Trophoblast cell (in vitro differentiated cells and primary cell): ENCODE results near the gene TAS2R40.

ENCODE experiments used
- DNase-seq, 2 donors: peaks; one replicate each; pipeline ENCODE4 v3.0.0-alpha.2; 2016
- H2AFZ ChIP-seq: 2 replicates; pipeline ENCODE4 v1.6.1; 2013; ENCODE audit warnings: low read length, moderate library complexity, mild to moderate bottlenecking; ENCODE audit not compliant: insufficient read depth, poor library complexity
- H2AK5ac ChIP-seq: 2 replicates; pipeline ENCODE4 v1.6.1; 2013; ENCODE audit warnings: mild to moderate bottlenecking, low read length
- H2BK120ac ChIP-seq: 2 replicates; pipeline ENCODE4 v1.6.1; 2013; ENCODE audit warnings: low read length, mild to moderate bottlenecking, moderate library complexity; ENCODE audit not compliant: insufficient read depth, poor library complexity
- H2BK12ac ChIP-seq: 2 replicates; pipeline ENCODE4 v1.6.1; 2013; ENCODE audit warnings: mild to moderate bottlenecking, low read length, moderate library complexity
- H2BK5ac ChIP-seq: 2 replicates; pipeline ENCODE4 v1.6.1; 2013; ENCODE audit warnings: low read length, low read depth, moderate library complexity, mild to moderate bottlenecking; ENCODE audit not compliant: poor library complexity
- H3K14ac ChIP-seq: 2 replicates; pipeline ENCODE4 v1.6.1; 2013; ENCODE audit warnings: mild to moderate bottlenecking, low read length
- H3K18ac ChIP-seq: 2 replicates; pipeline ENCODE4 v1.6.1; 2013; ENCODE audit warnings: mild to moderate bottlenecking, low read length
- H3K23ac ChIP-seq: 2 replicates; pipeline ENCODE4 v1.6.1; 2013; ENCODE audit warnings: low read length
- H3K27ac ChIP-seq: 2 replicates; pipeline ENCODE4 v1.5.1; 2013; ENCODE audit warnings: low read depth, mild to moderate bottlenecking, inconsistent platforms, low read length, moderate library complexity
- H3K27me3 ChIP-seq: 2 replicates; pipeline ENCODE4 v1.6.1; 2013; ENCODE audit warnings: inconsistent platforms, mild to moderate bottlenecking, low read length, moderate library complexity; ENCODE audit not compliant: insufficient read depth
- H3K36me3 ChIP-seq, 2 experiments: 1 replicate in 1 of 2; 2 replicates in 1 of 2; pipeline ENCODE4 v1.6.1; 2013; ENCODE audit warnings: low read length in 2 of 2, mild to moderate bottlenecking in 2 of 2, moderate library complexity in 1 of 2; ENCODE audit not compliant: insufficient read depth in 2 of 2, control insufficient read depth in 1 of 2
- H3K4ac ChIP-seq: 2 replicates; pipeline ENCODE4 v1.6.1; 2013; ENCODE audit warnings: low read depth, mild to moderate bottlenecking, low read length, moderate library complexity
- H3K4me1 ChIP-seq, 2 experiments: 1 replicate in 1 of 2; 2 replicates in 1 of 2; pipeline ENCODE4 v1.6.1; 2013; ENCODE audit warnings: low read length in 2 of 2, mild to moderate bottlenecking in 2 of 2, moderate library complexity in 1 of 2; ENCODE audit not compliant: insufficient read depth in 2 of 2, control insufficient read depth in 1 of 2
- H3K4me2 ChIP-seq: 2 replicates; pipeline ENCODE4 v1.6.1; 2013; ENCODE audit warnings: inconsistent platforms, mild to moderate bottlenecking, low read length, moderate library complexity
- H3K4me3 ChIP-seq: 2 replicates; pipeline ENCODE4 v1.5.1; 2013; ENCODE audit warnings: mild to moderate bottlenecking, low read depth, low read length, inconsistent platforms
- H3K79me1 ChIP-seq: one replicate; pipeline ENCODE4 v1.6.1; 2013; ENCODE audit warnings: low read length
- H3K79me2 ChIP-seq: 2 replicates; pipeline ENCODE4 v1.6.1; 2013; ENCODE audit warnings: low read length, mild to moderate bottlenecking; ENCODE audit not compliant: control insufficient read depth, insufficient read depth, poor library complexity
- H3K9ac ChIP-seq: 2 replicates; pipeline ENCODE4 v1.6.1; 2013; ENCODE audit warnings: mild to moderate bottlenecking, low read length
- H3K9me3 ChIP-seq: 2 replicates; pipeline ENCODE4 v1.6.1; 2013; ENCODE audit warnings: low read depth, mild to moderate bottlenecking, control low read depth, inconsistent platforms, low read length; ENCODE audit not compliant: insufficient read depth
- H4K12ac ChIP-seq: 2 replicates; pipeline ENCODE4 v1.6.1; 2013; ENCODE audit warnings: low read depth, mild to moderate bottlenecking, low read length, moderate library complexity
- H4K8ac ChIP-seq: 2 replicates; pipeline ENCODE4 v1.6.1; 2013; ENCODE audit warnings: low read depth, mild to moderate bottlenecking, low read length, moderate library complexity
- H4K91ac ChIP-seq: one replicate; pipeline ENCODE4 v1.6.1; 2013; ENCODE audit warnings: low read depth, mild to moderate bottlenecking, low read length, moderate library complexity
- WGBS: extraction: QIAGEN DNeasy Blood & Tissue Kit; methylation state at CpG from one replicate; pipeline ENCODE4 v1.1.7; 2013; ENCODE audit warnings: missing lambda C conversion rate; ENCODE audit not compliant: insufficient read length, insufficient coverage; ENCODE audit errors: extremely low coverage; 5-methylcytosine and 5-hydroxymethylcytosine counted together

TAS2R40 gene

GRCh38 chr7:143221286-143221685, 551 bp upstream of the TAS2R40 start:
- Histone ChIP-seq H3K18ac (no peak overlapping the region), H4K12ac (no peak overlapping the region), H2BK12ac (no peak overlapping the region), H2AK5ac (no peak overlapping the region), H3K9me3 (no peaks in the 10 kb centered on the region), H4K91ac (no peak overlapping the region), H3K79me2 (no peaks in the 10 kb centered on the region), H2BK120ac (no peak overlapping the region), H3K27me3 (no peaks in the 10 kb centered on the region), H3K14ac (no peak overlapping the region), H3K9ac (no peak overlapping the region), H3K4ac (no peak overlapping the region), H3K23ac (no peak overlapping the region), H3K36me3 (no peaks in the 10 kb centered on the region), H3K4me1 (peaks cover 8 to 19% of the 10 kb centered on the region in 2 experiments), H3K4me2 (no peak overlapping the region), H3K4me3 (no peak overlapping the region), H4K8ac (no peak overlapping the region), H2BK5ac (no peak overlapping the region), H3K27ac (no peak overlapping the region), H2AFZ (no peak overlapping the region), H3K79me1 (peaks cover 3% of the 10 kb centered on the region)
- no peak for DNase-seq
- WGBS: no CpG with 5 or more reads among the region's 2 CpGs

GRCh38 chr7:143222782-143223181, 945 bp downstream of the TAS2R40 start:
- Histone ChIP-seq H4K91ac (no peak overlapping the region), H3K14ac (no peak overlapping the region), H3K27me3 (no peaks in the 10 kb centered on the region), H3K79me1 (peaks cover 6% of the 10 kb centered on the region), H2AFZ (no peak overlapping the region), H2AK5ac (no peak overlapping the region), H3K4ac (no peak overlapping the region), H3K9me3 (no peaks in the 10 kb centered on the region), H3K36me3 (no peaks in the 10 kb centered on the region), H3K27ac (no peak overlapping the region), H2BK12ac (no peak overlapping the region), H3K23ac (no peak overlapping the region), H3K4me2 (no peak overlapping the region), H3K4me1 (peaks cover 10 to 24% of the 10 kb centered on the region in 2 experiments), H3K79me2 (no peaks in the 10 kb centered on the region), H2BK120ac (no peak overlapping the region), H3K4me3 (no peak overlapping the region), H3K18ac (no peak overlapping the region), H3K9ac (no peak overlapping the region), H4K12ac (no peak overlapping the region), H2BK5ac (no peak overlapping the region), H4K8ac (no peak overlapping the region)
- WGBS: no CpG with 5 or more reads among the region's 7 CpGs
- no peak for DNase-seq

- no peak overlapping the region for H3K4me3 ChIP-seq
Observed at GRCh38 chr7:143223784-143224183, 1.9 kb downstream of the TAS2R40 start.

GRCh38 chr7:143225047-143225446, 3.2 kb downstream of the TAS2R40 start:
- Histone ChIP-seq H3K79me2 (no peaks in the 10 kb centered on the region), H3K79me1 (peaks cover 6% of the 10 kb centered on the region), H4K91ac (peak overlapping the region; percentile 65), H3K4me1 (peaks cover 13 to 28% of the 10 kb centered on the region in 2 experiments), H3K9ac (no peak overlapping the region), H3K27me3 (no peaks in the 10 kb centered on the region), H2AFZ (no peak overlapping the region), H3K23ac (no peak overlapping the region), H2AK5ac (no peak overlapping the region), H4K12ac (no peak overlapping the region), H3K36me3 (no peaks in the 10 kb centered on the region), H2BK12ac (no peak overlapping the region), H3K4me2 (no peak overlapping the region), H3K18ac (no peak overlapping the region), H3K4me3 (no peak overlapping the region), H3K9me3 (no peaks in the 10 kb centered on the region), H3K14ac (no peak overlapping the region), H4K8ac (no peak overlapping the region), H3K4ac (no peak overlapping the region), H2BK120ac (no peak overlapping the region), H3K27ac (no peak overlapping the region), H2BK5ac (no peak overlapping the region)
- DNase-seq: peak; percentile 50 to 73
- WGBS: no CpG with 5 or more reads among the region's 5 CpGs

More at GRCh38 chr7:143223784-143224183, 1.9 kb downstream of the TAS2R40 start:
- Histone ChIP-seq H3K36me3 (no peaks in the 10 kb centered on the region), H3K18ac (no peak overlapping the region), H4K91ac (no peak overlapping the region), H4K12ac (no peak overlapping the region), H3K4me2 (no peak overlapping the region), H2AK5ac (no peak overlapping the region), H2BK120ac (no peak overlapping the region), H3K27me3 (no peaks in the 10 kb centered on the region), H3K9ac (no peak overlapping the region), H2BK12ac (no peak overlapping the region), H3K27ac (no peak overlapping the region), H3K23ac (no peak overlapping the region), H2AFZ (no peak overlapping the region), H2BK5ac (no peak overlapping the region), H4K8ac (no peak overlapping the region), H3K14ac (no peak overlapping the region), H3K79me1 (peaks cover 6% of the 10 kb centered on the region), H3K4ac (no peak overlapping the region), H3K9me3 (no peaks in the 10 kb centered on the region), H3K79me2 (no peaks in the 10 kb centered on the region), H3K4me1 (peaks cover 10 to 24% of the 10 kb centered on the region in 2 experiments)
- WGBS: no CpG with 5 or more reads among the region's 4 CpGs
- peak; percentile 63 to 83 for DNase-seq
